Left ventricle myocardium inferior (tissue), 1 donor: Measurements from ENCODE around the gene SLC8A1. TPM values are rescaled to one million over a fixed set of nuclear protein-coding genes. Genes with fewer than 3 reads are reported as not detected.

Experiments
- DNase-seq: peaks from one replicate; pipeline ENCODE4 v3.0.0-alpha.2; 2020
- H3K27ac ChIP-seq: fragments of 200-600 bp; replicated peaks from 2 replicates; pipeline ENCODE4 v1.8.0; 2021
- H3K27me3 ChIP-seq: fragments of 200-600 bp; 2 replicates; pipeline ENCODE4 v1.8.0; 2021; ENCODE audit warnings: low read depth
- H3K36me3 ChIP-seq: fragments of 200-600 bp; 2 replicates; pipeline ENCODE4 v1.8.0; 2021
- H3K4me1 ChIP-seq: fragments of 200-600 bp; 2 replicates; pipeline ENCODE4 v1.8.0; 2021
- H3K4me3 ChIP-seq: fragments of 200-600 bp; 2 replicates; pipeline ENCODE4 v1.8.0; 2021; ENCODE audit warnings: mild to moderate bottlenecking, moderate library complexity
- H3K9me3 ChIP-seq: fragments of 200-600 bp; replicated peaks from 2 replicates; pipeline ENCODE4 v1.8.0; 2021
- intact Hi-C: fragments of 100-400 bp; cut with micrococcal nuclease; formaldehyde crosslinking; loops from one replicate; pipeline ENCODE4 v1.11.0; 2022
- total RNA-seq: library from RNA; stranded (reverse); fragmentation: NEBNext Ultra II Directional; extraction: Animal tissue kit (Norgen Biotek cat#: 25700); gene quantifications from one replicate; pipeline ENCODE4 v1.2.1, GENCODE V29; 2021
- TF ChIP-seq, protein P1 (sequence below): fragments of 200-600 bp; IDR thresholded peaks from 2 replicates; pipeline ENCODE4 v1.8.0; 2021; ENCODE audit warnings: antibody characterized with exemption, mild to moderate bottlenecking, borderline replicate concordance
- donor health status: DM: no; HTN: yes; CAD: no; lungs with severe emphysema.

The SLC8A1 gene
- total RNA-seq, 1 donor from 2014 or later, result 990 TPM

DNA sequence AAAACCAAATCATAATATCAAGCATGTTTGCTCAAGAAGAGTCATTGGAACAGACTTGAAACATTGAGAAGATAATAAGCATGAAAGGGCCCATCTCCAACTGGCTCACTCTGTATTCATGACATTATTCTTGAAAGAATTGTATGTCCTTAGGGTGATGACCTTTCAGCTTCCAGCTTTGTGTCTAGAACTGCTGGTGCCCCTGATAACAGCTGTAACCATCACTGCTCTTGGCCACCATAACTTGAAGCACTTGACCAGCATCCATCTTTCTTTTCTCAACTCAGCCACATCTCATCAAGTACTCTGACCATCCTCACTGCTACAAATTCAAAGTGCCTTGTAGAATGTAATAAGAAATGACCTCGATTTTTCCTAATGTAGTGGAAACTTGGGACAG lies 289.9 kb downstream of the SLC8A1 start:
- H3K36me3 ChIP-seq, result peaks cover 76% of the 10 kb centered on the region
- DNase-seq, result no peak
- TF ChIP-seq, protein P1, sequence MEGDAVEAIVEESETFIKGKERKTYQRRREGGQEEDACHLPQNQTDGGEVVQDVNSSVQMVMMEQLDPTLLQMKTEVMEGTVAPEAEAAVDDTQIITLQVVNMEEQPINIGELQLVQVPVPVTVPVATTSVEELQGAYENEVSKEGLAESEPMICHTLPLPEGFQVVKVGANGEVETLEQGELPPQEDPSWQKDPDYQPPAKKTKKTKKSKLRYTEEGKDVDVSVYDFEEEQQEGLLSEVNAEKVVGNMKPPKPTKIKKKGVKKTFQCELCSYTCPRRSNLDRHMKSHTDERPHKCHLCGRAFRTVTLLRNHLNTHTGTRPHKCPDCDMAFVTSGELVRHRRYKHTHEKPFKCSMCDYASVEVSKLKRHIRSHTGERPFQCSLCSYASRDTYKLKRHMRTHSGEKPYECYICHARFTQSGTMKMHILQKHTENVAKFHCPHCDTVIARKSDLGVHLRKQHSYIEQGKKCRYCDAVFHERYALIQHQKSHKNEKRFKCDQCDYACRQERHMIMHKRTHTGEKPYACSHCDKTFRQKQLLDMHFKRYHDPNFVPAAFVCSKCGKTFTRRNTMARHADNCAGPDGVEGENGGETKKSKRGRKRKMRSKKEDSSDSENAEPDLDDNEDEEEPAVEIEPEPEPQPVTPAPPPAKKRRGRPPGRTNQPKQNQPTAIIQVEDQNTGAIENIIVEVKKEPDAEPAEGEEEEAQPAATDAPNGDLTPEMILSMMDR, result no peak
- peak overlapping the region; percentile 59 for H3K27ac ChIP-seq
- H3K4me1 ChIP-seq, result peaks cover 64% of the 10 kb centered on the region
- H3K27me3 ChIP-seq, result no peaks in the 10 kb centered on the region
- no peak overlapping the region for H3K4me3 ChIP-seq
- H3K9me3 ChIP-seq, result no peaks in the 10 kb centered on the region
- intact Hi-C loops, result no loop called here

GRCh38 chr2:40160751-40161218 lies 291.1 kb downstream of the SLC8A1 start:
- peaks cover 88% of the 10 kb centered on the region for H3K36me3 ChIP-seq
- TF ChIP-seq, protein P1, result no peak
- DNase-seq, result no peak
- intact Hi-C loops, result no loop called here
- no peaks in the 10 kb centered on the region for H3K9me3 ChIP-seq
- peak overlapping the region; percentile 59 for H3K27ac ChIP-seq
- H3K4me1 ChIP-seq, result peaks cover 52% of the 10 kb centered on the region
- no peak overlapping the region for H3K4me3 ChIP-seq
- no peaks in the 10 kb centered on the region for H3K27me3 ChIP-seq

DNA sequence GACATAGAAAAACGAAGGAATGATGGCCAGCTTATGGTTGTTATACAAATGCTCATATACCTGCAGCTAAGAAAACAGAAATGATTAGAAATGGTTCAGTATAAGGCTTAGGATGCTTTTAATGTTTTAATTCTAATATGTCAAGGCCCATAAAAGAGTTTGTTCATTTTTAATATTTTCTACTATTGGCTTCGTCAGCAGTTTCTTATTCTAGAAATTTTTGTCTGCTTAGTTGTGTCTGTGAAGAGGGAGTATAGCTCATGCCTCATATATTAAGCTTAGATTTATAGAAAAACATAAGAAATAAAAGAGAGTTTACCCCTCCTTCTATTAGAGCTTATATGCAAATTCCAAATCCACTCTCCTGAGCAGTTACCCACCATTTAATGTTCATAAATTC lies 292.6 kb downstream of the SLC8A1 start:
- H3K36me3 ChIP-seq, result peaks cover 91% of the 10 kb centered on the region
- peaks cover 48% of the 10 kb centered on the region for H3K4me1 ChIP-seq
- no peak for DNase-seq
- intact Hi-C loops, result no loop called here
- no peak overlapping the region for H3K4me3 ChIP-seq
- H3K27me3 ChIP-seq, result no peaks in the 10 kb centered on the region
- no peaks in the 10 kb centered on the region for H3K9me3 ChIP-seq
- TF ChIP-seq, protein P1, result no peak
- no peak overlapping the region for H3K27ac ChIP-seq

- intact Hi-C loops, result no loop called here
- Histone ChIP-seq H3K4me3 (no peak overlapping the region), H3K9me3 (no peaks in the 10 kb centered on the region), H3K27ac (no peak overlapping the region), H3K4me1 (peaks cover 47% of the 10 kb centered on the region), H3K36me3 (peaks cover 88% of the 10 kb centered on the region), H3K27me3 (no peaks in the 10 kb centered on the region)
- TF ChIP-seq, protein P1, result no peak
- DNase-seq, result no peak
Observed at GRCh38 chr2:40158781-40159180, 293.1 kb downstream of the SLC8A1 start.

- Histone ChIP-seq H3K4me1 (peaks cover 28% of the 10 kb centered on the region), H3K36me3 (peaks cover 58% of the 10 kb centered on the region), H3K27me3 (no peaks in the 10 kb centered on the region), H3K9me3 (no peaks in the 10 kb centered on the region), H3K4me3 (no peak overlapping the region), H3K27ac (no peak overlapping the region)
- DNase-seq, result no peak
- intact Hi-C loops, result no loop called here
- TF ChIP-seq, protein P1, result no peak
Observed at GRCh38 chr2:40155728-40156127, 296.2 kb downstream of the SLC8A1 start.

DNA sequence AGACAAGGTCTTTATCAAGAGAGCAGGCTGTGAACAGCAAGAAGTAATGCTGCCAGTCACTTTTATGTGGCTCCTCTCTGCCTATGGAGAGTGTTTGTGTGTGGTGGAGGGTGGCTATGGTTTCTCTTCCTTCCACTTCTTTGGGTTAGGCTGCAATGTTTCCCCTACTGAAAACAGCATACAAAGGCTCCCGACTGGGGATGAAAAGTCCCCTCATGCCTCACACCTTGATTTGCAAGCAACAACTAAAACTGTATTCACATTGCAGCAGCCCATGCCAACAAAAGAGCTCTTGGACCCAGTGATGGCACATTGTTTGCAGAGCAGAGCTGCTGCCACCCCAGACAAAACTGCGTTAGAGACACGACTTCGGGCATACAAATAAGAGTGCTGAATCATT lies 301.6 kb downstream of the SLC8A1 start:
- Histone ChIP-seq H3K4me1 (peaks cover 45% of the 10 kb centered on the region), H3K9me3 (no peaks in the 10 kb centered on the region), H3K36me3 (peaks cover 12% of the 10 kb centered on the region), H3K27me3 (no peaks in the 10 kb centered on the region), H3K4me3 (no peak overlapping the region), H3K27ac (peak overlapping the region; percentile 14)
- intact Hi-C loops, result no loop called here
- TF ChIP-seq, protein P1, result no peak
- DNase-seq, result no peak
